ENCODE results near the gene NFASC.

The NFASC gene

DNA sequence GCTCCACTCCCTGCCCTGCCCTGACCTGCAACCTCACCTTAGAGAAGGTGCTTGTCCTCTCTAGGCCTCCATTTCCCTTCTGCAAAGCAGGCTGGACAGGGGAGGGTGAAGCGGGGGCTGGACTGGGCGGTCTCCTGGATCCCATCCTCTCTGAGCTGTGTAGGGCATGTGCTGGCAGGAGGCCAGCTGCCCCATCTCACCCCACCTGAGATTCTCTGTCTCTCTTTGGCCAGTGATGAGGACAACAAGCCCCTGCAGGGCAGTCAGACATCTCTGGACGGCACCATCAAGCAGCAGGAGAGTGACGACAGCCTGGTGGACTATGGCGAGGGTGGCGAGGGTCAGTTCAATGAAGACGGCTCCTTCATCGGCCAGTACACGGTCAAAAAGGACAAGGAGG lies 145.4 kb downstream of the NFASC start:
- DNase-seq = no peak

DNA sequence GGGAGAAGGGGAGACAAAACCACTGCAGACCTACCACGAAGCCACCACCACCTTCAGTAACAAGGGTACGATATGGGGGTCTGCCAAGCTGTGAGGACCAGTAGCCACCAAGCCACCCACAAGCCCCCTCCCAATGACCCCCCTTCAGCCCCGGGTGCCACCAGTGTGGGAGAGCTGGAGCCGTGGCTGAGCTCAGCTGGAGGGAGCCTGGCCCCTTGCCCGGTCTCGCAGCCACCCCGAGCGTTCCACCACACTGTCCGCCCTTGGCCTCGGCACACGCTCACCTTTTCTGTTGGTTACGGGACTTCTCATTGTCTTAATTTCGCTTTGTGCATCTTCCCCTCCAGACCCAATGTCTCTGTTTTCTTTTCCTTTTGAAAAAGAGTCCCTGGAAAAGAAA lies 145.9 kb downstream of the NFASC start:
- no peak for DNase-seq

DNA sequence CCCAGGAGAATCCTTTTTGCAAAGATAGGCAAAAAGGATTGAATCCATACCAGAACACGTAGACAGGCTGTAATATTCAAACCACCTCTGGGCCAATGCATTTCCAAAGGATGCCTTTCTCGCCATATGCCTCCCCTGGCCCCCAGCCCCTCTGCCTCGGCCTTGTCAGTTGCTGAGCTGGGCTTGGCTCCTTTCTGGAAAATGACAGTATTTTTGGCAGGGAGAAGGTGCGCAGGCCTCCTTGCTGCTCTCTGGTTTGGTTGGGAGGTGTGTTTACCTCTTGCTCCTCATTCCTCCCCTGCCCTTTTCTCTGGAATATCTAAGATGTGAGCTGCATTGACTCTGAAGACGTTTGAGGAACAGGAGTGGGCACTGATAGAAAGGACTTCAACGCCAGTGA lies 146.3 kb downstream of the NFASC start:
- DNase-seq = no peak

DNA sequence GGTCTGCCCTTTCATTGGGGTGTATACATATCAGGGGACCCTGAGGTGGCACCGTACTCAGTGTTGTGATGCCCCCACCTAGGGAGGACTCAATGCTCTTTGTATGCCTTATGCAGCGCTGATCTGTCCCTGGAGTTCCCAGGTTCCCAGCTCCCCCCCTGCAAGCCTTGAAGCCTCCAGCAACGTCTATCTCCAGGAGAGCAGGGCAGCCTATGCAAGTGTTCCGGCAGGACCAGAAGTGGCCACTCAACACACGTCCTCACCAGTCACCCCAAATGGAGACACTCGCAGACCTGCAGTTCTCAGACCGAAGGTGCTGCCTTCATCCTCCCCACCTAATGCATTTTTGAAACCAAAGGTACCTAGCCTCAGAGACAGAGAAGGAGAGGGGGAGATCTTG lies 147.1 kb downstream of the NFASC start:
- no peak for DNase-seq

DNA sequence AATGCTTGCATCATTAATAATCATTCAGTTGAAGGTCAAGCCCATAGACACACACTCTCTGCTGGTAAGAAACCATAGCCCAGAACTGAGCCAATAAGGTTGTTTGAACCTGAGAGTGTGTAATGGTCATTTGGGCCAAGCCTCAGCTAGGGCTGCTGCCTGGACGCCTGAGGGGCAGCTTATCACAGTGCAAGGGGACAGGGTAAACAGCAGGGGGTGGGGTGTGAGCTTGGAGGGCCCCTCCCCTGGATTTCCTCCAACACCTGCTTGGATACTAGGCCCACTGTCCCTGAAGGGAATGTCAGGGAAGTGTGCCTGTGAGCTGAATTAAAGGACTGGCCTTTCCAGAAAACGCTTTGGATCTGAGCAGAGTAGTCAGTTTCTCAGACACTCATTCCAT lies 147.7 kb downstream of the NFASC start:
- DNase-seq = no peak

DNA sequence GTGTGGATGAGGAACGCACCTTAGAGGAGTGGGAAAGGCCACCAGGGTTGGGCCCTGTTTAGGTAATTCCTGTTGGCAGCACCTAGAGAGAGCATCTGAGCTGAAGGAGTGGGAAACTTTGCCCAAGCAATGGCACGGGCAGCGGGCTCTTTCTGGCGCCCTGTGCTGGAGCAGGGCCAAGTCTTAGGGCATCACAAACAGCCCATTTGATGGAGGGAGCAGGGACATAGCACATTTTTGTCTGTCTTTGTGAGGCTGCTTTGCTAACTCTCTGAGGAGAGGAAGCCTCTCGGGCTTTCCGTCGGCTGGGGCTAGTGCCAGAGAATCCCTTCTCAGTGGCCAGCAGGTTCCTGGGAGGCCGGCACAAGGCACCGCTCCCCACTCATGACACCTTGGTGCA lies 149.8 kb downstream of the NFASC start:
- DNase-seq = no peak

DNA sequence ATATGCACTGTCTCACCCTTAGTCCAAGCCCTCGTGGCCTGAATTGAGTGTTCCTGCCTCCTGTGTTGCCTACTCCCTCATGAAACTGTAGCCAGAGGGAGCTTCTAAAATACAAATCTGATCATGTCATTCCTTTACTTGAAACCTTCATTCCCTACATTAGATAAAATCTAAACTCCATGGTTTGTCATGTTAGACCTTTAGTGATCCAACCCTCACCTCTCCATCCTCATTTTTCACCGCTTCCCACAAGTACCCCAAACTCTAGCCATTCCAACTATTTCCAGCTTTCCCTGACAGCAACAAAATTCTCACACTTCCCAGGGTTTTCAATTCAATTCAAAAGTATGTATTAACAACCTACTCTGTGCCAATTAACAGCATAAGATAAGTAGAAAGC lies 154.0 kb downstream of the NFASC start:
- no peak for DNase-seq

DNA sequence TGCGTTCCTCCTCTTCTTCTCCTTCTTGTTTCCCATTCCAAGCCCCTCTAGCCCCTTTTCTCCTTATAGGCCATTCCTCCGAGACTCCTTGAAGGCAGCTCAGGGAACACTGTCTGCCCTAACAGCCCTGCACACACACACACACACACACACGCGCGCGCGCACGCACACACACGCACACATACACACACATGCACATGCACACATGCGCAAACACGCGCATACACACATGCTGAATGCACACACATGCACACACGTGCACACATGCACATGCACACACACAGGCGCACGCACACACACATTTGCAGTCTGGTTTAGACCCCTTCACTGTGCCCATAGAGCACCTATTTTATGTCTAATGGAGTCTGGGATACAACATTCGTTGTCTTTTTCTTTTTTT lies 154.6 kb downstream of the NFASC start:
- DNase-seq = no peak

DNA sequence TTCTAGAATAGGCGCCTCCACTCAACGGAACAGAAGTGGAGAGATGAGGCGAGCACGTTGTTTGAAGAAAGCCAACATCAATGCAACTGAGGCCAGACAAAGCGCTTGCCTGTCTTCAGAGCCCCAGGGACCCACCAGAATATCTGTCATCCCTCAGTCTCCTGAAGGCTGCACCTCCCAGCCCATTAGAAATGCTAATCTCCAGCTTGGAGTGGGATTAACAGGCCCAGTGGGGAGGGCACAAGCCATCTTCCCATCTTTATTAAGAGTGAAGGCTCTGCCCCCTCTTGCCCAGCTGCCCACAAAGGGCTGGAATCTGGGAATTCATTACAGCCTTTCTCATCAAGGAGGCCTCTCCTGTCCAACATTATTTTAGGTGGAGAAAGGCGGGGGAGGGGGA lies 155.5 kb downstream of the NFASC start:
- DNase-seq = no peak

DNA sequence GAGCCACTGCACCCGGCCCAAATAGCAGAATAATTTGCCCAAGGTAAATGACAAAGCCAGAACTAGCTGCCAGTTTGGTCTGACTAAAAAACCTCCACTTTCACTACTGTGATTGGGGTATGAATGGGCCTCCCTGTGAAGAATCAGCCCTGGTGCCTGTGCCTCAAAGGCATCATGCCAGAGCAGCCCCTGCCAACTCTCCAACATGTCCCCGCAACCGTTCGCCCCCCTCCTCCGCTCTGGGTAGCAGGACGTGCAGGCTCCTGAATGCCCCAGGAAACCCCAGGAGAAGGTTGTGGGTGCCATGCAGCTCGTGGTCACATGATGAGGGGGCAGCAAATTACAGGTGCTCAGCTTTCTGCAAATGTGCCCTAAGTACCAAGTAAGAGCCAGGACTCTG lies 157.7 kb downstream of the NFASC start:
- DNase-seq = no peak

DNA sequence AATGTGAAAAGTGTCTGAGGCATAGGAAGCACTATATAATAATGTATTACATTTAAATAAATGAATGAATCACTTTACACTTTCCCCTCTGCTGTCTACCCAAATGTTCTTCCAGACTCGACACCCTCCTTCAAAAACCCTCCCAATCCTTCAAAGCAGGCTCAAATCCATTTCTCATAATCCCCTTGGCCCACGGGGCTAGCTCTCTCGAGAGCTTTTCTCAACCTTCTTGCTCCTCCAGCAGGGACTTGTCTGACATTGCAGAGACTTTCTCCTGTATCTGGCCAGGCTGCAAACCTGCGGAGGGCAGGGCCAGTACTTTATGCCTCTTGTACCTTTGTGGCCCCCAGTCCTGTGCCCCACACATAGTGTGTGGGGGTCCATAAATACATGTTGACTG lies 158.3 kb downstream of the NFASC start:
- DNase-seq = no peak

DNA sequence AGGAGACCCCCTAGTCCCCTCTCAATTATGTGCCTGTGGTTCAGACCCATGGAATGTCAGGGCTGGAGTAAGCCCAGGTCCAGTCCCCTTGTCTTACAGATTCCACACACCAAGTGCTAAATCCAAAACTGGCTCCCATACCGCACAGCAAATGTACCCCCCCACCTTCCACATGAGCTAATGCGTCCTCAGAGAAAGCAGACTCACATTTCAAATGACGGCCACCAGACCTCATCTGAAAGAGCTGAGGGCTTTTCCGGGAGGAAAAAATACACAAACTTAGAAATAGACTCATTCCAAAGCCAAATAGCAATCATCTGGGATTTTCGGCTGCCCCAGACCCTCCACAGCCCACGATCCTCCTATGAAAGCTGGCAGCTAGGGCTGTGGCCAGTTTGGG lies 159.6 kb downstream of the NFASC start:
- DNase-seq = no peak

DNA sequence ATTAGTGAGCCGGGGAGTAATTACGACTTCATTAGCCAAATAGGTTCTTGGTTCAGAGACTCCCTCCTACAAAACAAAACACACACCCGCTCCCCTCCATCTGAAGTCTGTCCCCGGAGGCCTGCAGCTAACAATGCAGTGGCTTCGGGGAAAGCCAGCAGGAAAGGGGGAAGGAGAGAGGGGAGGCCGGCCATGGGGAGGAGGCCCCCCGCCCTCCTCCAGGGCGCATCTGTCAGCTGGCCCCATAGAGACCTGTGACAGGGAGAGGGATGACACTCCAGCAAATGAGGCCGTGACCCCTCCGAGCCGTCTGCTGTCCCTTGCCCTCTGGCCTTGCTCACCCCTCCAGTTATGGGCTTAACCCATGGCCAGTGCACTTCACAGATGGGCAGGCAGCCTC lies 160.2 kb downstream of the NFASC start:
- DNase-seq = peak; percentile 84

DNA sequence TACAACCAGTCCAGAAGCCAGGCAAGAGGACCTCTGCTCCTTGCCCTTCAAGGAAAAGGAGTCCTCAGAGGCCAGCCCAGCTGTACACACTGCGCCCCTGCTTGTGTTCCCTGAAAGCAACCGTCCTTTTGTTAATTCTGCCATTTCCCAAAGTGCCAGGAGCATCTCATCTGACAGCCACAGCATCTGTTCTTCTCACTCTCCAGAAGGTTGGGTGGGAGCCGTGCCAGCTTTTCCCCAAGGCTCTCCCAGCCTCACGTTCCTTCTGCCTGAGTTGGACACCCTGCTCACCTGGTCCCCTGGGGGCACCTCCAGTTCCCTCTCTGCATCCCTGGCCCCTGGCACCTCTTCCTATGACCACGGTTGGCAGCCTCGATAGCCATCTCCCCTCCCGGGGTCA lies 161.8 kb downstream of the NFASC start:
- DNase-seq = no peak

DNA sequence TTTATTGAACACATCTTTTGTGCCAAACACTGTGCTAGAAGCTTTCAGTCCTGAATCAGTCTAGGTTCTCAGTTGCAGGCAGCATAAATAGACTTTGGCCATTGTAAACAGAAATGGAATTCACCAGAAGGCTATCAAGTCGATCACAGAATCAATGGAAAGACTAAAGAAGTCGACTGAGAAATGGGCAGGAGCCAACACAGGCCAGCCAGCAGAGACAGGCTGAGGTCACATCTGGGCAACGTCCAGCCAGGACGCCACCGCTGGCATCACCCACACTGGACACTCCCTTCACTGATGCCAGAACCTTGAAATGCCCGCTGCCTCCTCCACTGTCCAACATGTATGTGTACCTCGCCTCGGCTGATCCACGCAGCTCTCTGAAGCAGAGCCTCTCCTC lies 166.9 kb downstream of the NFASC start:
- no peak for DNase-seq

DNA sequence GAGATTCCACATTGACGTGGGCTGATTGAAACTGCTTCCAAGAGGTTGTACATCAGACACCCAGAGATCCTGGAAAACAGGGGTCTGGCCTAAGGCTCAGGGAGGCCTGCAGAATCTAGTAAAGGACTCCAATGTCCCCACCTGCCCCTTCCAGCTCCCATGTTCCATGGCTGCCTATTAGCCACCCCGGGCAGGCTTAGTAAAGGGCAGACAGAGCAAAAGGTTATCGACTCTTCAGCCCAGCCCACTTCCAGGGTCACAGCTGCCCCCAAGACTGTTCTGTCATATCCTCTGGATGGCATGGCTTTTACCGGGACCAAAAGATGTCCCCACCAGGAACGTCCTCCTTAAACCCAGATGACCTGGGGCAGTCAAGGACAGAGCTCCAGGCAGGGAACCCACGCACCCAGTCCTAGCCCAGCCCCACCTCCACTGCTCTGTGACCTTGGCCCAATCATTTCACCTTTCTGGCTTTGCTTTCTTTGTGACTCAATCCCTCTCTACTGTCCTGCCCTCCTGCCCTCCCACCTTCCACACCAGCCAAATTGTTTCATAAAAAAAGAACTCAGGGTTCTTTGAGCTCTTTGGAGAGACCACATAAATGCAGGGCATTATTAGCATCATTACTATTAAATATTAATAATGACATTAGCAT lies 167.6 kb downstream of the NFASC start:
- DNase-seq = no peak

DNA sequence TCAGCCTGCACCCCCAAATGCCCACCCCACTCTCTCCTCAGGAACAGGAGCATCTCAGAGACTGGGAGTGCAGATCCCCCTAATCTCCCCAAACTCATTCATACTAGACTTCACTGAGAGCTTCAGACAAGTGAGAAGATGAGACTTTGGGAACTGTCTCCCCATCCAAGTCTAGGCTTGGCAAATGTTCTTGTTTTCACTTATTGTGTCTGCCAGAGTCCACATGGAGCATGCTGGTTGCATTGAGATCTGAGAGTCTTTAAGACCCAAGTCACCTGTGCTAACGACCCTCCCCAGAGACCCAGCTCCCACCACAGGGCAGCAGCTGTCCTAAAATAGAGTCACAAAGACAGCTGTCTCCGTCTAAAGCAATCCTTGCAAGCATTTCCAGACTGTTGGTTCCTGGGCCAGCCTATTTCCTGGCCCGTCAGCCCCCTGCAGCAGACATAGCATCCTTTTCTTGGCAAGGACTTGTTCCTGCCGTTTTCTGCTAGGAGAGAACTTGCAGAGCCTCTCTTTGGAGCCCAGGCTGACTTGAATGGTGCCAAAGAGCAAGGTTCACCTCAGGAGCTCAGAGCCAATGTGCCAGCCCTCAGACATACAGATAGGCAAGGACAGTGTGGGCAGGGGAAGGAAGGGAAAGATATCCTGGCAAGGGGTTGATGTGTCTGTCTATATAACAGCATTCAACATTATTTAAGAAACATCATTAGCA lies 170.5 kb downstream of the NFASC start:
- DNase-seq = no peak

DNA sequence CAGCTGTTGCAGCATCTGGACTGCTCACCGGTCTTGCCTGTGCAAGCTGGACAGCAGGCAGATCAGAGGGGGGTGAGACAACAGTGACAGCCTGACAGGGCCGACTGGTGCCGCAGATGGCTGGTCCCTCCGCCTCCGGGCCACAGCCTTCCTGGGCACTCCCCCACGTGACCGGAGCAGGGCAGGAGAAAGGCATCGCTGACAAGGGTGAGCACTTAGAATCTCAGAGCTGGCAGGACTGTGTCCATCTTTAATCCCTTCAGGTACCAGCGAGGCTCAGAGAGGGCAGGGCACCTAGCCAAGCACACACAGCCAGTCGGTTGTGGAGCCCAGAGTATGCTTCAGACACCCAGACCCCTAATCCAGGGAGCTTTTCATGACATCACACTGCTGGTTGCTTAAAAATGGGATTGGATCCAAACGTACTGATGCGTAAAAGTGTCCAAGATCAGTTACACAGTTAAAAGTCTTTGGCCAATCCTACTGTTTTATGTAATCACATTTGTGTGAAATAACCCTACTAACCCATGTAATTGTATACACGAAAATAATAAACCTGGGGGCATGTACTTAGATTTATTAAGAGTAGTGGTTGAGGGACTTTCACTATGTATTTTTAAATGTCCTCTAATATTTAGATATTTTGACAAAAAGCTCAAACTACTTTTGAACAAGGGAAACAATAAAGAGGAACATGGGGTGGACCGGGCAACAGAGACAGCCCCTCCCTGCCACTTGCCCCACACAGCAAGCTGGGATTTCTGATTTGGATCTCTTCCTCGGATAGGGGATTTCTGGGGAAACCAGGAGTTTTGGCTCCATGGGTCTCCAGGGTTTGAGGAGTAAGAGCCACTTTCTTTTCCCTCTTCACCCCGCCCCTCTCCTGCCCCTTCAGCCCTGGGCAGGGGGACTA lies 171.6 kb downstream of the NFASC start:
- no peak for DNase-seq

DNA sequence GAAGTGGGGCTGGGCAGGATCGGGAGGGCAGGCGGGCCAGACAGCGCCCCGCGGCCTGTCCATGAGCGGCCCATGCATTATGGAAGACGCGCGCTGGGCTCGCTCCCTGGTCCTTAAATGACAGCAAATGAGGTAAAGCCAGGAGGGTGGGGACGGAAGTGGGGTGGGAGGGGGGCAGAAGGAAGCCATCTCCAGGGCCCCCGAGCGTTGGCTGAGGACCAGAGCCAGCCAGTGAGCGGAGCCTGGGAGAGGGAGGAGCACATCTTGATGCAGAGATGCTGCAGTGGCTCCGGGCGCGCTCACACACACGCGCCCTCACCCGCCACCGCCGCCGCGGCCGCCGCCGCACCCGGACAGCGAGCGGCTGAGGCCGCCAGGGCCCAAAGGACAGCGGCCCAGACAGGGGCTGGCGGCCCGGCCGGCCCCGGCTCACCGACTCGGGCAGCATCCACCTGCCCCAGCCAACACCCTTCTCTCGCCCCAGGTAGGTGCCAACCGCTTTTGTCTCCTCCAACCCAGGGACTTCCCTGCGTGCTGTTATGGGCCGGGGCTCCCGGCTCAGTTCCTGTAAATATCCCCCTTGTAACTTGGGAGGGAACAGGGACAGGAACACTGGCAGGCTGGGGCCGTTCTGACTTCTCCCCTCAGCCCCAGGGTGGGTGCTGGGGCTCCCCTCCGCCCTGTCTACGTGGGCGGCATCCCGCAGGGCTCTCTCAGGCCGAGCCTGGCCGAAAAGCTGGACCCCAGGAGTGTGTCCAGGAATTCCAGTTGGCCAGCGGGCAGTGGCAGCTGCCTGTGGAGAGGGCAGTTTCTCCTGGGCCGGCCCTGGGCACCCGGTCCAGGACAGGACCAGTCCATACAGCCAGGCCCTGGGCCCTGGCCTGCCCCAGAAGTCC lies 172.5 kb downstream of the NFASC start, which contains the start of gene CNTN2:
CNTN2 (plus strand) TSS at position 302 of the 896 bp plus-strand sequence. CDS start 9,974 bp downstream, outside the sequence.
- peak; percentile 80 for DNase-seq

DNA sequence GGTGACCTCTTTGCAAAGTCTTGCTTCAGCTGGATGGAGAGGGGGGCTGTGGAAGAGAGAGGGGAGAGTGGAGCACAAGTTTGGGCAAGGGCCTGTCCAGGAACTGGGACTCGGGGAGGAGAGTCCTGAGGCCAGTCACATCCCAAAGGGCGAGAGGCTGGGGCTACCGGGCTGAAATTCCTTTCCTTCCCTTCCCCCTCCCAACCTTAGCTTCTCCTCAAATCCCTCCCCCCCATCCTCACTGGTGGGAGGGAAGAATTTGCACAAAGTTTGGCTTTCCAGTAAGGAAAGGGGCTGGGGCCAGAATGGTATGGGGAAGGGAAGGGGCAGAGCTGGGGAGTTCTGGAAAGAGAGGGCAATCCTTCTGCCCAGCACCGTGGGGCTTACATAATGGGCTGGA lies 173.2 kb downstream of the NFASC start:
- DNase-seq = no peak

DNA sequence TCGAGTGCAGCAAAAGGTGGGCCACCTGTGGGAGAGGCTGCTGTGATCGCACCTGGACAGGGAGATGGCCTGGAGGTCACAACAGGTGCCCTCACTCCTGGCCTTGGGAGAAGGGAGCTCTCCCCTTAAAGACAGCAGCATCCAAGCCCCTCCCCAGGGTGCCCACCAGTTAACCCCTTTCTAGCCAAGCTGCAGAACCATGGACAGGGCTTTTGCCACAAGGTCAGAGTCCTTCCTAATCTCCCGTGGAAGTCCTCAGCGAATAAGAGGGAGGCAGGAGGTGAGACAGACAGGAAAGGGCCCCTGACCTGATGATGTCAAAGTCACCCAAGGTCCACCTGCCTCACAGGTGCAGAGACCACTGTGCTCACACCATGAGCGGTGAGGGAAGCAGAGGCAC lies 174.1 kb downstream of the NFASC start:
- DNase-seq = no peak

DNA sequence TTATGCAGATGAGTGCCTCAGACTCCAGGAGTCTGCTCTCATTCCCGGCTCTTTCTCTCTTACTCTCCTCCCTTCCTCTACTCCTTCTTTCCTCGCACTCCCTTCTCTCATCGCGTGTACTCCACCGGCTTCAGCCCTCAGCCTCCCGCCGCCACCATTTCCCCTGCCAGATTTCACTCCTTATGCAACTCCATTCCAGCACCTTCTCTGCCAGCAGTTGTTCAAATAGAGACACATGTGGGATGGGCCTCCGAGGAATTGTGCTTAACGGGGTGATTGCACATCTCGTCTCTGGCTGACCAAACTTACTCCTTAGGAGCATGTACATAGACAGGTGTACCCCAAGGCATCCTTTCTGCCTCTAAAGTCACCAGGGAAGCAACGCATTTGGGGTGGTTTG lies 174.5 kb downstream of the NFASC start:
- no peak for DNase-seq

DNA sequence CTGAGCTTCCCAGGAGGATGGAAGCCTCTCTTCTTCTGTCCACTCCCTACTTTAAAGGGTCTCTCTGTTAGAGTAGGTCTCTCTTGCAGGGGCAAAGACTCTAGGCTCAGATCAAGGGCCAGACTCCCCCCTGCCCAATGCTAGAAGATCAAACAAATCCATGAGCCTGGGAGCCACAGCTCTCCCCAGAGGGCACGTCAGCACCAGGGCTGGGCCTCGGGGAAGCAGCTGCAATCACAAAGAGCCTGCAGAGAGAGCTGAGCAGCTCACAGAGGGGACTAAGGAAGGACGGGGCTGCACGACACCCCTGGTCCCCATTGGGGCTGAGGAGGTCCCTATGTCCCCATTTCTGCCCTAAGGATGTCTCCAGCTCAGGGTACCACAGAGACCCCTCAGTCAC lies 176.2 kb downstream of the NFASC start:
- peak; percentile 45 for DNase-seq
